WTC11 (cell line): ENCODE data around the gene FEN1.

Experiments used
- ATF3 ChIP-seq: sonication (generic); formaldehyde crosslinking; conservative IDR thresholded peaks from 2 replicates; pipeline ENCODE4 v1.8.1; 2022; ENCODE audit warnings: mild to moderate bottlenecking, missing genetic modification reagents
- CBFB ChIP-seq: sonication (generic); formaldehyde crosslinking; IDR thresholded peaks from 2 replicates; pipeline ENCODE4 v1.8.1; 2022; ENCODE audit warnings: mild to moderate bottlenecking, low read depth, missing genetic modification reagents
- CREM ChIP-seq: sonication (generic); formaldehyde crosslinking; IDR thresholded peaks from 2 replicates; pipeline ENCODE4 v1.8.1; 2022; ENCODE audit warnings: mild to moderate bottlenecking, missing genetic modification reagents, moderate library complexity
- ELF4 ChIP-seq: sonication (generic); formaldehyde crosslinking; IDR thresholded peaks from 2 replicates; pipeline ENCODE4 v1.8.1; 2022; ENCODE audit warnings: low read depth, mild to moderate bottlenecking, moderate library complexity, missing genetic modification reagents
- SP1 ChIP-seq: sonication (generic); formaldehyde crosslinking; conservative IDR thresholded peaks from 2 replicates; pipeline ENCODE4 v1.8.1; 2022; ENCODE audit warnings: missing genetic modification reagents
- USF2 ChIP-seq: sonication (generic); formaldehyde crosslinking; IDR thresholded peaks from 2 replicates; pipeline ENCODE4 v1.8.1; 2023; ENCODE audit warnings: mild to moderate bottlenecking, missing genetic modification reagents, moderate library complexity
- ZNF416 ChIP-seq: fragments of 250-450 bp; sonication (Bioruptor Pico); IDR thresholded peaks from 2 replicates; pipeline ENCODE4 v1.9.0; 2021; ENCODE audit warnings: mild to moderate bottlenecking, inconsistent platforms
- TF ChIP-seq, protein P1 (sequence below): fragments of 200-600 bp; IDR thresholded peaks from 2 replicates; pipeline ENCODE4 v1.8.0; 2022; ENCODE audit warnings: antibody characterized with exemption
- TF ChIP-seq, protein P2 (sequence below): sonication (generic); formaldehyde crosslinking; IDR thresholded peaks from 2 replicates; pipeline ENCODE4 v1.8.0; 2022; ENCODE audit warnings: mild to moderate bottlenecking, missing genetic modification reagents

- TF ChIP-seq ATF3 (CRISPR knock-in tag) (no peak), CBFB (CRISPR knock-in tag) (no peak), CREM (CRISPR knock-in tag) (no peak), USF2 (no peak), ZNF416 (CRISPR knock-in tag) (no peak), SP1 (no peak), ELF4 (CRISPR knock-in tag) (no peak)
- TF ChIP-seq, protein P1, sequence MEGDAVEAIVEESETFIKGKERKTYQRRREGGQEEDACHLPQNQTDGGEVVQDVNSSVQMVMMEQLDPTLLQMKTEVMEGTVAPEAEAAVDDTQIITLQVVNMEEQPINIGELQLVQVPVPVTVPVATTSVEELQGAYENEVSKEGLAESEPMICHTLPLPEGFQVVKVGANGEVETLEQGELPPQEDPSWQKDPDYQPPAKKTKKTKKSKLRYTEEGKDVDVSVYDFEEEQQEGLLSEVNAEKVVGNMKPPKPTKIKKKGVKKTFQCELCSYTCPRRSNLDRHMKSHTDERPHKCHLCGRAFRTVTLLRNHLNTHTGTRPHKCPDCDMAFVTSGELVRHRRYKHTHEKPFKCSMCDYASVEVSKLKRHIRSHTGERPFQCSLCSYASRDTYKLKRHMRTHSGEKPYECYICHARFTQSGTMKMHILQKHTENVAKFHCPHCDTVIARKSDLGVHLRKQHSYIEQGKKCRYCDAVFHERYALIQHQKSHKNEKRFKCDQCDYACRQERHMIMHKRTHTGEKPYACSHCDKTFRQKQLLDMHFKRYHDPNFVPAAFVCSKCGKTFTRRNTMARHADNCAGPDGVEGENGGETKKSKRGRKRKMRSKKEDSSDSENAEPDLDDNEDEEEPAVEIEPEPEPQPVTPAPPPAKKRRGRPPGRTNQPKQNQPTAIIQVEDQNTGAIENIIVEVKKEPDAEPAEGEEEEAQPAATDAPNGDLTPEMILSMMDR = no peak
- TF ChIP-seq, protein P2, sequence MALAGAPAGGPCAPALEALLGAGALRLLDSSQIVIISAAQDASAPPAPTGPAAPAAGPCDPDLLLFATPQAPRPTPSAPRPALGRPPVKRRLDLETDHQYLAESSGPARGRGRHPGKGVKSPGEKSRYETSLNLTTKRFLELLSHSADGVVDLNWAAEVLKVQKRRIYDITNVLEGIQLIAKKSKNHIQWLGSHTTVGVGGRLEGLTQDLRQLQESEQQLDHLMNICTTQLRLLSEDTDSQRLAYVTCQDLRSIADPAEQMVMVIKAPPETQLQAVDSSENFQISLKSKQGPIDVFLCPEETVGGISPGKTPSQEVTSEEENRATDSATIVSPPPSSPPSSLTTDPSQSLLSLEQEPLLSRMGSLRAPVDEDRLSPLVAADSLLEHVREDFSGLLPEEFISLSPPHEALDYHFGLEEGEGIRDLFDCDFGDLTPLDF (CRISPR knock-in tag) = no peak
These were observed 12.8 kb upstream of the FEN1 start for GRCh38 chr11:61779666-61780525.
